Left renal pelvis (tissue), 4 donors: ENCODE measurements around the gene CWC15. TPM values are rescaled to one million over a fixed set of nuclear protein-coding genes. Genes with fewer than 3 reads are reported as not detected.
"Not testable (repeated sequence)": the region's sequence is repeated elsewhere in the genome, so short reads cannot be mapped to it uniquely, and the experiment has no call there.

Source experiments
- DNase-seq, 4 donors: peaks; one replicate each; pipeline ENCODE4 v3.0.0-alpha.2; 2013; ENCODE audit warnings: low read depth in 4 of 4, low spot score in 3 of 4
- polyA plus RNA-seq, 4 donors: library from polyadenylated mRNA; unstranded; fragments of 120-200 nt; gene quantifications; one replicate each; pipeline ENCODE4 v1.2.1, GENCODE V29; 2013; ENCODE audit not compliant: insufficient read length in 4 of 4

CWC15 gene
- polyA plus RNA-seq, 4 donors, result 84.8 to 129 (median 117) TPM

GRCh38 chr11:94956963-94957362 is 16.4 kb downstream of the CWC15 start:
- no peak for DNase-seq

GRCh38 chr11:94954753-94955152 is 18.6 kb downstream of the CWC15 start:
- no peak for DNase-seq

DNA sequence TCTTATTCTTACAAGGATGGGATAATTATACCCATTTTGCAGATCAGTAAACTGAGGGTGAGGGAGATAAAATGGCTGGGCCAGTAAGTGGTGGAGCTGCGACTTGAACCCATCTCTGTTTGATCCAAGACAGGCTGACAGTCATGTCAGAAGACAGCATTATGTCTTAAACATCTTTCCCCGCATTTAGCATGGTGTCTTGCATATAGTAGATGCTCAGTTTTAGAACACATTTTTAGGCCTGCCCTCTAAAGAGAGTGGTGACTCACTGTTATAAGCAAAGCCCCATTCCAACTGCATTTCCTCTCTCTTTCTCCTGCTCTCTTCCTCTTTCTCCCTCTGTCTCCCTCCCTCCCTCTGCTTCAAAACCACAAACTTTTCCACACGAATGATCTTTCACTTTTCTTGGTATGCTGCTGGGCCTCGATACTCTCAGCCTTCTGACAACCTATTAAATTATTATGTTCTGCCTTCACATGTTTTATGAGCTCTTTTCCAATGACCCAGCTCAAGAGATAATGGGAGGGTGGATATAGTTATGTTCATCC is 25.2 kb downstream of the CWC15 start:
- no peak for DNase-seq

DNA sequence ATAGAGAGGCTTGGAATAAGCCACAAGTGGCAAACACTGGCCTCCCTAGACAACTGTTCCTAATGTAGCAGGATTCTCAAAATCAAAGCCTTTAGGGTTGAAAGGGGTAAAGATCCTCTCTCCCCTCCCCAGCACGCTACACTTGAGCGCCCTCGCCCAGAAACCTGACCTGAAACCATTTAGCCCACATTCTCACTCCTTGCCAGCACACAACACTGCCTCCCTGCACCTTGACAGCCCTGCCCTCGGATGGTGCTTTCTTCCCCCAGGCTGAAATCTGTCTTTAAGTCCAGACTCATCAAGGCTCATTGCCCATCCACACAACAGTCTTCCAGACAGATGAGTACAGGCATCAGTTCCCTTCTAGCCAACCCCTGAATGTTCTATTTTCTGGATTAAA is 26.5 kb downstream of the CWC15 start:
- DNase-seq, result no peak

DNA sequence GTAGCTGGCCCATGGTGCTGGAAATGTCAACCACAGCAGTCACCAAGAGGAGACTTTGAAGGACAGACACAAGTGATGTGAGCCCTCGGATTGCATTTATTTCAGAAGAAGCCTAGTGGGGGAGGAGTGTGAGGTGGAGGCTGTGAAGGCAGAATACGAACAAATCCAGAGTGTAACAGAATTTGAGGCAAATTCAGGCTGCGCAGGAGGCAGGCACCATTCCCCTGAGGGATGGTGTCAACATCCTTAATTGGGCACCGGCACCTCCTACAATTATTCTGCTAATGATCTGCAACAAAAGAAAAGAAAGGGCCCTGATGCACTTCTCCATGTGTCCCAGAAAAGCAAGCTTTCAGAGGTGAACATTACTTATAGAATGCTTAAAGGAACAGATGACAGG is 32.2 kb downstream of the CWC15 start:
- no peak for DNase-seq

DNA sequence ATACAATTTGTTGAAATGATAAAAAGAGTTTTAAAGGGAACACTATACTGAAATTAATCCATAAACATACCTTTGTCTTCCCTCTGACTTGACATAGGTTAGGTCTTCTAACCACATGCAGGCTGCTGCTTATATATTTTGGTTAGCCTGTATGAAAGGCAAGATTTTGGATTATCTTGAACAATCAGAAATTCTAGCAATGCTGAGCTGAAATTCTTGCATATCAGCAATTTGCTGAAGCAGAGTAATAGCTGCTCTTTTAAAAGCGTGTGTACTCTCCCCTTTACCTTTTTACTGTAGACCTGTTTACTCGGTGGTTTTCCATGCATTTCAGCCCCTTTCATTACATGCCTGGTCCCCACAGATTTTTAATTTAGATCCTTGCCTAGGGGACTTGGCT is 34.0 kb downstream of the CWC15 start:
- no peak for DNase-seq

- DNase-seq, result peak in 1 of 4 donors; percentile 35
Measured at GRCh38 chr11:94938095-94939055, 35.0 kb downstream of the CWC15 start.

DNA sequence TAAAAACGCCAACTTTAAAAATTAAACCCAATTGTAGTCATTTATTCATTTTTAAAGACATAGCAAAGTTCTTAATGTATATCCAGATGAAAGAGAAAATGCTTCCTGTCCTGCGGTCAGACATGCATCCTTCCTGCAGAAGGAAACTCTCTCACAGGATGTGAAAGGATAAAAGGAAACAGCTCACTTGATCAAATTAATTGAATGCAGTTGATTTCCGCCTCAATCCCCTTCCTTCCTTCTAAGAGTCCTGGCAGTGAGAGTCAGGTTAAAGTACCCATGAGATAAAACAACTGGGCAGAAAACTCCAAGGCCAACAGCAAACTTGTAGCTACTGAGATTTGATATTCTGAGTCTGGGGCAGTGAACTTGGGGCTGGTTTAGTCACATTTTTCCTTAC is 38.5 kb downstream of the CWC15 start:
- DNase-seq, result no peak

- DNase-seq, result no peak
Measured at GRCh38 chr11:94934362-94934761, 39.0 kb downstream of the CWC15 start.

- no peak for DNase-seq
Measured at GRCh38 chr11:94933223-94934130, 39.9 kb downstream of the CWC15 start.

GRCh38 chr11:94932503-94932902 is 40.9 kb downstream of the CWC15 start:
- DNase-seq, result no peak

- not testable (repeated sequence) for DNase-seq
Measured at GRCh38 chr11:94932072-94932471, 41.3 kb downstream of the CWC15 start.

DNA sequence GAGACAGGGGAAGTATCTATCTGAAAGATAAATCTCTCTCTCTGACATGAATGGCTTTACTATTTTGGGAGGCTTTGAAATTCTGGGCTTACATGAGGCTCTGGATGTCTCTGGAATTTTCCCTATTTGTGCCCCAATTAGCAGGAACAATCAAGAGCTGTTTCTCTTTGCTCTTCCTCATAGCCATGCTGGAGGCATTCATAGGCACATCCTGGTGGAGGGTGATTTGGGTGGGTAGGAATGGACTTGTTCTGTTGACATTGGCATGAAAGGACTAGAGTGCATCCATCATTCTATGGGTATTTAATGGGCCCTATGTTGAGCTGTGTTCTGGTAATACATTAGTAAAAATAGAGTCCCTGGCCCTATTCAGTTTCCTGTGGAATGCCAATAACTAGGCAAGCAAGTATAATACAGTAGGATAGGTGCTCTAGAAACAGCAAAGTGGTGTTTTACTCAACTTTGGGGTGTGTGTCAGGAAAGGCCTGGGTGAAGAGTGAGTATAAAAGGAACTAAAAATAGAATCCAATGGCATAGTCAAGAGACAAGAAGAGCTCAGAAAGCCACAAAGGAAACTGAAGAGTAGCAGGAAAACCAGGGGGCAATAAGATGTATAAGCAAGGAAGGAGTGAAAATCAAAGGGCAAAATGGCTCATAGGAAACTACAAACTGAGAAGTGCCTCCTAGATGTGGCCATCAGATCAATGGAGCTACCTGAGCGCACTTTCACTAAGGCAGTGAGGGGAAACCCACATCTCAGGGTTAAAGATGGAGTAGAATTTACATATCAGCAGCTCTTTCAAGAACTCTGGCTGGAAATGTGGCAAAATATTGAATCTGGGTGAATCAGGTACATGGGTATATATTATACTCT is 45.0 kb downstream of the CWC15 start:
- DNase-seq, result no peak

DNA sequence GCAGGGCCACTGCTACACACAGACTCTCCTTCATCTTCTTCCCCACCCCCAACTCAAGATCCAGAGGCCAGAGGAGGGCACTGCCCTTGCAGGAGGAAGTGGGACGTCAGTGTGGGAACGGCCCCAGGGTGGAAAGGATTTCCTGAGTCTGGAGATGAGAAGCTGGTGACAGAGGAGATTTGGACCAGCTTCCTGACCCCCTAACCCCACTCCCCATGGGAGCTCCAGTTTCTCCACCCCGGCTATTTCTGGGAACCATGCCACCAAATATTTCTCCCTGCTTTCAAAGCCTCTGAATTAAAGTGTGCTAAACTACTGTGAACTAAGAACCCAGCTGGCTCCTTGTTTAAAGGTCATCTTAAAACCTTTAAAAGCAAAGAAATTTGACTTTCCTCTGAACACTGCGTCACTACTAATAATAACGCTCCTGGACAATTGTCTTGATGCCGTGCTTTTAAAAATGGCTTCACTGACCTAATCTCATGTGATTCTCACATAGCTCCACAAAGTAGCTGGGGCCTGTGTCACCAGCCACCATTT is 46.6 kb downstream of the CWC15 start:
- DNase-seq, result peak; percentile 74 to 78 (median 76)

DNA sequence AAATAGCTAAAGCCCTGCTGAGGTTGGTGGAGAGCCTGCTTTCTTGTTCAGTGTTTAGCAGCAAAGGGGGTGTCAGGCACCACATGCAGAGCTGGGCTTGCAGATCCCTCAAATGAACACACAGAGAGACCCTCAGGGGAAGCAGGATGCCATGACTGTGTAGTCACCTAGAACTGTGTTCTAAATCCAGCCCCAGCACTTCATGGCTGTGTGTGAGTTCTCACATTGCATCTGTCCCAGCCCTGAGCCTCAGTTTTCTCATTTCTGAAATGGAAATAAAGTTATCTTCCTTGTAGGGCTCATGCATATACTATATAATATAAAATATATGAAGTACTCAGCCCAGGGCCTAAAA is 47.1 kb downstream of the CWC15 start:
- DNase-seq, result no peak

GRCh38 chr11:94925422-94926270 is 47.7 kb downstream of the CWC15 start:
- DNase-seq, result no peak

GRCh38 chr11:94924612-94925011 is 48.7 kb downstream of the CWC15 start:
- no peak for DNase-seq

- DNase-seq, result no peak
Measured at GRCh38 chr11:94924171-94924572, 49.2 kb downstream of the CWC15 start.

- no peak for DNase-seq
Measured at GRCh38 chr11:94923004-94923334, 50.4 kb downstream of the CWC15 start.
